ENCODE measurements around the gene GPR173.

Gene GPR173

GRCh38 chrX:53048169-53049126 is at the start of gene GPR173:
GPR173 (plus strand) TSS chrX:53048789; CDS start chrX:53076622, 27,833 bp downstream.
- DNase-seq, result no peak

GRCh38 chrX:53000447-53001135 is 48.0 kb upstream of the GPR173 start:
- no peak for DNase-seq

GRCh38 chrX:53001958-53002357 is 46.6 kb upstream of the GPR173 start:
- no peak for DNase-seq

GRCh38 chrX:53003111-53003510 is 45.5 kb upstream of the GPR173 start:
- DNase-seq, result no peak

- DNase-seq, result no peak
These were observed 44.6 kb upstream of the GPR173 start for GRCh38 chrX:53004038-53004437.

GRCh38 chrX:53004811-53005210 is 43.8 kb upstream of the GPR173 start:
- DNase-seq, result no peak

- DNase-seq, result no peak
These were observed 43.3 kb upstream of the GPR173 start for GRCh38 chrX:53005327-53005726.

- no peak for DNase-seq
These were observed 39.6 kb upstream of the GPR173 start for GRCh38 chrX:53009032-53009431.

- DNase-seq, result no peak
These were observed 35.3 kb upstream of the GPR173 start for GRCh38 chrX:53013291-53013690.

- no peak for DNase-seq
These were observed 30.0 kb upstream of the GPR173 start for GRCh38 chrX:53018627-53019026.

- no peak for DNase-seq
These were observed 26.2 kb upstream of the GPR173 start for GRCh38 chrX:53022381-53022780.

- no peak for DNase-seq
These were observed 19.9 kb upstream of the GPR173 start for GRCh38 chrX:53028678-53029077.

GRCh38 chrX:53031380-53031779 is 17.2 kb upstream of the GPR173 start:
- no peak for DNase-seq

- DNase-seq, result no peak
These were observed 12.4 kb upstream of the GPR173 start for GRCh38 chrX:53036149-53036548.

GRCh38 chrX:53039236-53039635 is 9.4 kb upstream of the GPR173 start:
- no peak for DNase-seq

- no peak for DNase-seq
These were observed 3.6 kb upstream of the GPR173 start for GRCh38 chrX:53044995-53045394.

GRCh38 chrX:53047228-53047627 is 1.4 kb upstream of the GPR173 start:
- no peak for DNase-seq

GRCh38 chrX:53049127-53049517 is 533 bp downstream of the GPR173 start:
- no peak for DNase-seq

- no peak for DNase-seq
These were observed 2.3 kb downstream of the GPR173 start for GRCh38 chrX:53050841-53051240.

- DNase-seq, result no peak
These were observed 6.8 kb downstream of the GPR173 start for GRCh38 chrX:53055244-53055849.

GRCh38 chrX:53056292-53056691 is 7.7 kb downstream of the GPR173 start:
- DNase-seq, result no peak

- DNase-seq, result no peak
These were observed 16.5 kb downstream of the GPR173 start for GRCh38 chrX:53065104-53065503.

- DNase-seq, result no peak
These were observed 22.5 kb downstream of the GPR173 start for GRCh38 chrX:53071064-53071463.

All from Kasumi-1 (cell line).